Astrocyte of the hippocampus (primary cell): ENCODE results near the gene DNMT3A.
A peak's percentile ranks its signal among the peaks of the same experiment; 100 is the strongest.

ENCODE experiments used
- DNase-seq: peaks from one replicate; pipeline ENCODE4 v3.0.0; 2011; ENCODE audit warnings: low read depth, low spot score

The DNMT3A gene

GRCh38 chr2:25347205-25347815 lies 5.6 kb upstream of the DNMT3A start:
- DNase-seq: peak; percentile 32

GRCh38 chr2:25343187-25343825 lies 1.6 kb upstream of the DNMT3A start:
- DNase-seq: no peak

- peak; percentile 96 for DNase-seq
Measured at GRCh38 chr2:25342372-25343186, 854 bp upstream of the DNMT3A start.

GRCh38 chr2:25341011-25341727 lies 556 bp downstream of the DNMT3A start:
- DNase-seq: peak; percentile 50

- DNase-seq: peak; percentile 50
Measured at GRCh38 chr2:25340181-25340921, 1.4 kb downstream of the DNMT3A start.

- no peak for DNase-seq
Measured at GRCh38 chr2:25339791-25340180, 1.9 kb downstream of the DNMT3A start.

- DNase-seq: no peak
Measured at GRCh38 chr2:25339211-25339674, 2.5 kb downstream of the DNMT3A start.

- DNase-seq: no peak
Measured at GRCh38 chr2:25338401-25338800, 3.3 kb downstream of the DNMT3A start.

- DNase-seq: no peak
Measured at GRCh38 chr2:25337891-25338290, 3.8 kb downstream of the DNMT3A start.

GRCh38 chr2:25337276-25337675 lies 4.4 kb downstream of the DNMT3A start:
- DNase-seq: no peak

GRCh38 chr2:25336383-25336841 lies 5.3 kb downstream of the DNMT3A start:
- no peak for DNase-seq

GRCh38 chr2:25335971-25336370 lies 5.8 kb downstream of the DNMT3A start:
- no peak for DNase-seq

GRCh38 chr2:25335204-25335603 lies 6.5 kb downstream of the DNMT3A start:
- no peak for DNase-seq

- DNase-seq: no peak
Measured at GRCh38 chr2:25334482-25334881, 7.2 kb downstream of the DNMT3A start.

GRCh38 chr2:25333981-25334380 lies 7.7 kb downstream of the DNMT3A start:
- no peak for DNase-seq

- no peak for DNase-seq
Measured at GRCh38 chr2:25332571-25332970, 9.2 kb downstream of the DNMT3A start.

GRCh38 chr2:25331686-25332365 lies 9.9 kb downstream of the DNMT3A start:
- DNase-seq: no peak

- DNase-seq: no peak
Measured at GRCh38 chr2:25330937-25331336, 10.8 kb downstream of the DNMT3A start.

GRCh38 chr2:25330273-25330672 lies 11.5 kb downstream of the DNMT3A start:
- DNase-seq: no peak
